B cell (primary cell): ENCODE results near the gene SCARB1. TPM values are rescaled to one million over a fixed set of nuclear protein-coding genes. Genes with fewer than 3 reads are reported as not detected.

Source experiments
- ATAC-seq: fragments of 200-7000 bp; cut with Tn5 transposase; one replicate; pipeline ENCODE4 v1.10.0; 2021; ENCODE audit warnings: low read depth, mild to moderate bottlenecking, moderate number of reproducible peaks, moderate library complexity
- CTCF ChIA-PET: fragments of 350-600 bp; sonication (Branson Sonifier 250); formaldehyde crosslinking; loops from one replicate; lab custom pipeline; 2021; ENCODE audit warnings: antibody characterized with exemption, inconsistent platforms; lab: Charles Lee
- POLR2A ChIA-PET: fragments of 350-600 bp; sonication (Branson Sonifier 250); formaldehyde crosslinking; loops from one replicate; lab custom pipeline; 2021; ENCODE audit warnings: antibody characterized with exemption; lab: Charles Lee
- DNase-seq: peaks from one replicate; pipeline ENCODE4 v3.0.0; 2013
- H2AFZ ChIP-seq: 2 replicates; pipeline ENCODE4 v1.6.1; 2012; ENCODE audit warnings: mild to moderate bottlenecking, low read depth, low read length; ENCODE audit not compliant: insufficient read depth, poor library complexity, severe bottlenecking
- H3K27ac ChIP-seq, 2 donors: 1 replicate in 1 of 2; 2 replicates in 1 of 2; pipeline ENCODE4 v1.5.1; 2012 to 2013; ENCODE audit warnings: low read length in 2 of 2, mild to moderate bottlenecking in 2 of 2, moderate library complexity in 1 of 2
- H3K27me3 ChIP-seq, 4 experiments: fragments of 200-600 bp in 1 of 4; sonication (generic) in 1 of 4; replicated peaks in 1 of 4; 1 replicate in 2 of 4; 2 replicates in 2 of 4; pipeline versions ENCODE4 v1.6.1 to v1.7.0; 2013 to 2016; ENCODE audit warnings: low read length in 3 of 4, mild to moderate bottlenecking in 2 of 4, mixed read lengths in 1 of 4, moderate library complexity in 1 of 4; ENCODE audit not compliant: insufficient read depth in 4 of 4, control insufficient read depth in 3 of 4; ENCODE audit errors: control extremely low read depth in 1 of 4
- H3K36me3 ChIP-seq, 2 experiments: replicated peaks in 1 of 2; 1 replicate in 1 of 2; 2 replicates in 1 of 2; pipeline versions ENCODE4 v1.6.1 to v1.7.1; 2013; ENCODE audit warnings: low read length in 1 of 2; ENCODE audit not compliant: insufficient read depth in 2 of 2, control insufficient read depth in 1 of 2; ENCODE audit errors: control extremely low read depth in 1 of 2, extremely low read depth in 1 of 2
- H3K4me1 ChIP-seq, 2 donors: fragments of 200-600 bp in 1 of 2; sonication (generic) in 1 of 2; 1 replicate in 1 of 2; 2 replicates in 1 of 2; pipeline versions ENCODE4 v1.5.1 to v1.6.1; 2013 to 2017; ENCODE audit warnings: low read length in 2 of 2; ENCODE audit not compliant: control insufficient read depth in 2 of 2, insufficient read depth in 2 of 2
- H3K4me2 ChIP-seq: replicated peaks from 2 replicates; pipeline ENCODE3; 2012; ENCODE audit warnings: mild to moderate bottlenecking, low read depth, low read length; ENCODE audit not compliant: poor library complexity, severe bottlenecking
- H3K4me3 ChIP-seq, 5 experiments: fragments of 200-600 bp in 1 of 5; sonication (generic) in 1 of 5; 1 replicate in 3 of 5; 2 replicates in 2 of 5; pipeline versions ENCODE4 v1.5.1 to v1.7.0; 2011 to 2016; ENCODE audit warnings: low read length in 4 of 5, mild to moderate bottlenecking in 4 of 5, low read depth in 2 of 5, control low read depth in 1 of 5, moderate library complexity in 1 of 5; ENCODE audit not compliant: insufficient read depth in 1 of 5; ENCODE audit errors: control extremely low read depth in 1 of 5, extremely low read depth in 1 of 5
- H3K79me2 ChIP-seq: fragments of 200-600 bp; sonication (generic); one replicate; pipeline ENCODE4 v1.6.0; 2016; ENCODE audit warnings: low read length; ENCODE audit not compliant: control insufficient read depth, insufficient read depth
- H3K9ac ChIP-seq: fragments of 200-600 bp; sonication (generic); 2 replicates; pipeline ENCODE4 v1.6.1; 2017; ENCODE audit warnings: mild to moderate bottlenecking, low read length, moderate library complexity
- H3K9me3 ChIP-seq, 3 donors: one replicate each; pipeline versions ENCODE4 v1.6.1 to v1.7.1; 2013; ENCODE audit warnings: low read length in 2 of 3; ENCODE audit not compliant: control insufficient read depth in 2 of 3, insufficient read depth in 1 of 3; ENCODE audit errors: control extremely low read depth in 1 of 3
- H4K20me1 ChIP-seq: 2 replicates; pipeline ENCODE4 v1.6.0; 2012; ENCODE audit warnings: mild to moderate bottlenecking, low read length; ENCODE audit not compliant: insufficient read depth, control insufficient read depth, poor library complexity, severe bottlenecking
- H3K27ac Mint-ChIP-seq: one replicate; pipeline ENCODE4 v1.8.0; 2021; ENCODE audit warnings: mixed read lengths
- H3K27me3 Mint-ChIP-seq: one replicate; pipeline ENCODE4 v1.8.0; 2021; ENCODE audit warnings: mixed read lengths
- H3K4me1 Mint-ChIP-seq: one replicate; pipeline ENCODE4 v1.8.0; 2021; ENCODE audit warnings: mixed read lengths
- H3K4me3 Mint-ChIP-seq: one replicate; pipeline ENCODE4 v1.8.0; 2021; ENCODE audit warnings: mixed read lengths
- H3K9me3 Mint-ChIP-seq: one replicate; pipeline ENCODE4 v1.8.0; 2022; ENCODE audit warnings: mixed read lengths; ENCODE audit not compliant: insufficient read depth
- CTCF ChIP-seq: fragments of 200-600 bp; IDR thresholded peaks from one replicate; pipeline ENCODE4 v1.8.0; 2022; ENCODE audit warnings: antibody characterized with exemption, mild to moderate bottlenecking
- EZH2 ChIP-seq: IDR thresholded peaks from 2 replicates; pipeline ENCODE4 v1.6.1; 2012; ENCODE audit warnings: borderline replicate concordance, low read depth, mild to moderate bottlenecking, moderate library complexity, low read length; ENCODE audit not compliant: insufficient read depth, poor library complexity, severe bottlenecking
- WGBS: methylation state at CpG from one replicate; pipeline ENCODE4 v1.1.5; 2013; ENCODE audit warnings: missing lambda C conversion rate; ENCODE audit not compliant: insufficient coverage; 5-methylcytosine and 5-hydroxymethylcytosine counted together
- intact Hi-C: fragments of 100-400 bp; cut with micrococcal nuclease; formaldehyde crosslinking; loops from one replicate; pipeline ENCODE4 v1.10.0; 2022
- polyA plus RNA-seq: library from polyadenylated mRNA; depleted of rRNA; stranded (reverse); fragments of >200 nt; gene quantifications from 2 replicates; pipeline ENCODE4 v1.2.3, GENCODE V29; 2012
- total RNA-seq, 2 donors: library from RNA; stranded (reverse); fragments of 120-200 nt in 1 of 2; gene quantifications; 1 replicate in 1 of 2; 2 replicates in 1 of 2; pipeline versions ENCODE4 v1.2.3 to v1.2.4, GENCODE V29; 2013 to 2022

Gene SCARB1
- total and polyA plus RNA-seq, 2 donors (not counting 1 experiment from before 2014, with no cell fraction given), result 26.8 to 30.7 TPM

GRCh38 chr12:124853781-124854636, 9.7 kb downstream of the SCARB1 start:
- no peak overlapping the region for H3K27ac Mint-ChIP-seq
- Histone ChIP-seq H3K4me3 (no peak overlapping the region), H3K4me2 (no peak overlapping the region), H3K27me3 (no peaks in the 10 kb centered on the region), H4K20me1 (no peaks in the 10 kb centered on the region), H3K9ac (no peak overlapping the region), H3K9me3 (no peaks in the 10 kb centered on the region), H3K27ac (no peak overlapping the region), H2AFZ (no peak overlapping the region), H3K4me1 (peaks cover 7 to 14% of the 10 kb centered on the region in 2 donors), H3K79me2 (peaks cover 54% of the 10 kb centered on the region), H3K36me3 (no peaks in the 10 kb centered on the region)
- H3K27me3 Mint-ChIP-seq, result no peaks in the 10 kb centered on the region
- ChIA-PET CTCF (interaction anchor here (0.8 to 1.4 kb wide), 2 partner anchors 52 to 57 kb away, joined by 3 read pairs; no protein-coding TSS in a partner anchor), POLR2A (interaction anchor here (0.7 kb wide), 1 partner anchor 172 kb away, joined by 3 read pairs; no protein-coding TSS in a partner anchor)
- intact Hi-C loops, result no loop called here
- peaks cover 23% of the 10 kb centered on the region for H3K4me1 Mint-ChIP-seq
- WGBS, result 96% methylated on average over 24 of the region's 24 CpGs
- TF ChIP-seq CTCF, result no peak
- ATAC-seq, result no peak
- DNase-seq, result no peak
- no peak overlapping the region for H3K4me3 Mint-ChIP-seq
- no peaks in the 10 kb centered on the region for H3K9me3 Mint-ChIP-seq

- intact Hi-C loops, result no loop called here
- Mint-ChIP-seq H3K27ac (no peak overlapping the region), H3K4me3 (no peak overlapping the region)
Observed at GRCh38 chr12:124852911-124853427, 10.7 kb downstream of the SCARB1 start.

More at GRCh38 chr12:124852911-124853427, 10.7 kb downstream of the SCARB1 start:
- Mint-ChIP-seq H3K27me3 (no peaks in the 10 kb centered on the region), H3K4me1 (peaks cover 23% of the 10 kb centered on the region), H3K9me3 (no peaks in the 10 kb centered on the region)
- Histone ChIP-seq H2AFZ (no peak overlapping the region), H3K27me3 (no peaks in the 10 kb centered on the region), H4K20me1 (no peaks in the 10 kb centered on the region), H3K27ac (no peak overlapping the region), H3K79me2 (peaks cover 57% of the 10 kb centered on the region), H3K4me3 (no peak overlapping the region), H3K9ac (no peak overlapping the region), H3K4me1 (peaks cover 7 to 14% of the 10 kb centered on the region in 2 donors), H3K9me3 (no peaks in the 10 kb centered on the region), H3K36me3 (no peaks in the 10 kb centered on the region), H3K4me2 (no peak overlapping the region)
- WGBS, result 67% methylated on average over 3 of the region's 11 CpGs
- ChIA-PET CTCF (interaction anchor here (0.6 kb wide), 1 partner anchor 53 kb away, joined by 4 read pairs; no protein-coding TSS in a partner anchor), POLR2A (no interaction called here)
- ATAC-seq (no peak), DNase-seq (no peak)
- TF ChIP-seq CTCF (no peak), EZH2 (no peak)
